Putamen (tissue), 1 donor: Measurements from ENCODE around the gene MAN2A1.
"Not testable (repeated sequence)": the region's sequence is repeated elsewhere in the genome, so short reads cannot be mapped to it uniquely, and the experiment has no call there.

ENCODE experiments used
- DNase-seq: peaks from one replicate; pipeline ENCODE4 v3.0.0-alpha.2; 2016; ENCODE audit warnings: low spot score

MAN2A1 gene

DNA sequence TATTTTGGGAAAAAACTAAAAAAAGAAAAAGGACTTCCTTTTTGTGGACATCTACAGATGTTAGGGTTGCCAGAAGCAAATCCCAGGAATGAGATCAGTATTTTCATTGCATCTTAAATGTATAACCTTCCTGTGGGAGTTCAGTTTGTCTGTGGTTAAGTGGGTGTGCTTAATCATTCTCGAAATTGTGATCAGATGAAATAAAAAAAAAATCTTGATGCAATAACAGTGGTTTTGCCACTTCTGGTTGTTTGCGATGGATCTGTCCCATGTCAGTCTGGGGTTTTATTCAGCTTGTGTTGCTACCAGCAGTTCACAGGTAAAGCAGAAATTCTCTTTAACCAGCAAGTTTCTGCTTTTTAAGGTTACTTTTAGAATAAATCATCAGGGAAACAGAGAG is 179.0 kb downstream of the MAN2A1 start:
- no peak for DNase-seq

DNA sequence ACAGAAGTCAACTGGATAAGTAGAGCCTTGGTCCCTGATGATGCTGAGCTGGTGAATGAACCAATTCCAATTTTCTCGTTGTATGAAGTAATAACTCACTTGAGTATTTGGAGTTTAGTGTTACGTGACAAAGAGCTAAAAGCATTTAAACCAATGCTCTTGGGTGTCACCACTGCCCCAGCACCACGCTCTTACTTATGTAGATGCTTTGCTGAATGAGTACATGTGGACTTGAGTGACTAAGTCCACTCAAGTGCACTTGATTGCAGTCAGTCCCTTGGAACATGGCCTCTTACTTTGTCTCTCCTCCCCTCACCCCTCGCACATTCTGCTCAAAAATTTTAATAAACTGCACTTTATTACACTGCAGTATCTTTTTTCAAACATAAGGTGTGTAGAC is 184.0 kb downstream of the MAN2A1 start:
- no peak for DNase-seq

DNA sequence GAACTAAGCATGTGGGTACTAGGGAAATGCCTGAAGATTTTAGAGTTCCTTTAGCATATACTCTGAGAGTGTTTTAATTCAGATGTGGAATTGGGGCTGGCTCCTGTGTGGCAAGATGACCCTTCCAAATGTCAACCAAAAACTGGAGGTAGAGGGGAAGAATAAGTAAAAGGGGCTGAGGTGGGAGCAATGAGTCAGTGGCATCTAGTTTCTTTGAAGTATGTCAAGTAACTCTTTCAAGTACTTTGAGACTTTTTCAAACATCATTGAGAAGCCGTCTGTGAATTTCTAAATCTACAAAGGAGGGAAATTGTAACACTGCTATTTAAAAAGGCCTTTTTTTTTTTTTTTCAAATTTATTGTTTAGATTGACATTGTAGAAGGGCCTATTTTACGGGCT is 184.4 kb downstream of the MAN2A1 start:
- DNase-seq = no peak

DNA sequence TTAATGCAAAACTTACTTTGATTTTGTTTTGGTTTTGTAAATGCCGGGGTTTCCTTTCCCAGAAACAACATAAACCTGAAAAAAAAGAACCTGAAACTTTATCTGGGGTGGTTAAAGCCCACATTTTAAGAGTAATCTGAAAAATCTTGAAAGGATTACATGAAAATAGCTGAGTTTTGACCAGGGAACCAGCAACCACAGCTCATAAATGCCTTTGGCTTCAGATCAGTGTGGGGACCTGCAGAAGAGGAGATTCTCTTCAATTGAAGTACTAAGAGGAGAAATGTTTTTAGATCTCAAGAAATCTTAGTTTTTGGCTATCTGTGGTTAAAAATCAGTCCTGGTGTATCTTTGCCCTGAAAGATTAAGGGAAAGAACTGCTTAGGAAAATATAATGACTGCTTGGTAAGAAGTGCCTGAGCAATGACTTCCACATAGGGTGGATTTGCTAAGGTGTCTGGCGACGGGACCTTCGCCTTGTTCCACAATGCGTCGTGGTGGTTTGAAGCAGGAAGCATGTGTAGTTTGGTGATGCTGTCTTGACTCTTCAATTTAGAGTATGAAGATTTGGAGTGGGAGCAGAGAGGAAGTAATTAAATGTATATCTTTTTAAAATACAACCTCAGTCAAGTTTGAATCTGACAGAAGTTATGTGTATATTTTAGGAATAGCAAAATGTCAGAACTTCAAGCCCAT is 186.5 kb downstream of the MAN2A1 start:
- no peak for DNase-seq

DNA sequence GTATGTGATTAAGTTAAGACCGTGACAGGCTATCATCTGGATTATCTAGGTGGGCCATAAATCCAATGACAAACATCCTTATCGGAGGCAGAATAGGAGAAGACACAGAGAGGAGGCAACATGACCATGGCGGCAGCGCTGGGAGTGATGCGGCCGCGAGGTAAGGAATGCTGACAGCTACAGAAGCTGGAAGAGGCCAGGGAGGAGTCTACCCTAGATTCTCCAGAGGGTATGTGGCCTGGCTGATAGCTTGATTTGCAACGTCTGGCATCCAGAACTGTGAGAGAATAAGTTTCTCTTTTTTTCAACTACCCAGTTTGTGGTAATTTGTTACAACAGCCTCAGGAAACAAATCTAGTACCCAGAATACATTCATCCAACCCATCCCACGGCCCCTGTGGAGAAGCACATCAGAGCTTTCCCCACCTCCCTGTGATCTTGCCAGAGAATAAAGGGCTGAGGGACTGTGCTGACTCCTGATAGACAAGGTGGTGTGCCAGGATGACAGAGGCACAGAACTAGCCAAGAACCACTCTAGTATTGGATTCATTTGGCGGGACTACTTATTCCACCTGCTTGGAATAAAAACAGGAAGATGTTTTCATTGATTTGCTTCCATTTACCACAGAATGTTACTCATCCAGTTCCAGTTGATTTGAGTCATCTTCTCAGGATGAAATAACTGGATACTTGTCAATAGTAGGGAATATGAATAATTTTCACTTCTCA is 187.4 kb downstream of the MAN2A1 start:
- no peak for DNase-seq

DNA sequence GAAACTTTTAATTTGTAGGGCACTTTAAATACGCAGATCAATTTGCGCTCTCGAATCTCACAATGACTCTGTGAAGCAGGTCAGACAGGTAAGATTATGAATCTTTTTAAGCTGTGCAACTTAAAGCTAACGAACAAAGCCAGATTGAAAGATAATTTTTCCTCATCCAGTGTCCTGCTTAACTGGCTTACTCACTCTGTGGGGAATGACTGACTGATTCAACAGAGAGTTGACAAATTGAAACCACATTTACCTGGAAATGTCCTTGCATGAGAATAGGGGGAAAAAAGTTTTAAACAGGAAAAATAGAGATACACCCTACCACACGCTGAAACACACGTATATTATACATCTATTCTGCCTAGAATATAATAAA is 187.9 kb downstream of the MAN2A1 start:
- no peak for DNase-seq

DNA sequence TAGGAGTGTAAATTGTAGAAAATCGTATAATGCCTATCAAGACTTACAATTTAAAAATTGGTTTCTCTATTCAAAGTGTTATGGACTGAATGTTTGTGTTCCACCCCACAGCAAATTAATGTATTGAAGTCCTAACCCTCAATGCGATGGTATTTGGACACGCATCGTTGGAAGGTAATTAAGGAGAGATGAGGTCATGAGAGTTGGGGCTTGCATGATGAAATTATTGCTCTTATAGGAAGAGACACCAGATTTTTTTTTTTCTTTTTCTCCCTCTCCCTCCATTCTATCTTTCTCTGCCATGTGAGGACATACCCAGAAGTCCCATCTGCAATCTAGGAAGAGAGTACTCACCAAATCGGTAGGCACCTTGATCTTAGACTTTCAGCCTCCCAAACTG is 189.2 kb downstream of the MAN2A1 start:
- no peak for DNase-seq

DNA sequence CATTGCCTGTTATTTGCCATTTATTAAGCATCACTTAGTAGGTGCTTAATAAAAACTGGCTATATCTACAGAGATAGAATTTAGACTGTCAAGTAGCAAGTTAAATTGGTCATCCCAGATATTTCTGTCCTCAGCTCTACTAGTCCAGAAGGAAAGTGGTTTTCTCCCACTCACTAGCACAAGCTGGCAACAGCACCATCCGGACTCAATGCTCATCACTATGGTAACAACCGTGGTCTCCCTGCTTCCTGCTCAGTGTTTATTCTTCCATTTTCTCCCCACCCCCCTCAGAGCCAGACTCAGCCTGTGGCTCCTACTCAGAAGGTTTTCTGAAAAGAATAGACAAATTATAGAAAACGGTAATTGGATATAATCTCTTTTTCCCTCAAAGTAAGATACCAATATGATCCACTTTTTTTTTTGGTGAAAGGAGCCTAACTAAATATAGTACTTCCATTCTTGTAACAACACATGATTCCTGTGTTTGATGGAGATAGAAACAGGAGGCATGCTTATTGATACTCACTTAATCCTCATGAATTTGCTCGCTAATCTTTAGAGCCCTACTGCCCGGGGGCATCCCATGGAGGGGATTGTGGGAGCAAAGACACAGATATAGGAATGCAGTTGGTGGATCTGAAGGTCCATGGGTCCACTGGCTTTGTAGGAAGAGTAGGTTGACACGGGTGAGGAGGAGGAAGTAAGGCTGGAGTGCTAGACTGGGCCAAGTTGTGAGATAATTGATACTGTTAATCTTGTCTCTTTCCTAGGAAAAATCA is 191.4 kb downstream of the MAN2A1 start:
- DNase-seq = no peak

DNA sequence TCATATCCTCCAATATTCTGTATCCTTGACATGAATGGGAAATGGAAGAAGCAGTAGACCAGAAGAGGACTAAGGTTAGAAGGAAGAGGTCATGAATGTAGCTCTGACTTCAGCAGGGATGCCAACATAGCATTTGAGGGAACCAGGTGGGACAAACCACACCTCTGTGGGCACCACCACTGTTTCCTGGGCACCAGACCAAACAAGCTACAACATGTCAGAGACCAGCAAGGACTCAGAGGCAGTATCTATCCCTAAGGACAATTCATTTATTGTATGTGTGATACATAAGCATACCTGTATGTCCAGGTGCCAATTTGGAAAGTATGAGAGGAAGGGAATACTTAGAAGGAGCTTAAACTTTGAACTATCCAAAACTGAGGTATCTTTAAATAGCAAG is 192.8 kb downstream of the MAN2A1 start:
- no peak for DNase-seq

DNA sequence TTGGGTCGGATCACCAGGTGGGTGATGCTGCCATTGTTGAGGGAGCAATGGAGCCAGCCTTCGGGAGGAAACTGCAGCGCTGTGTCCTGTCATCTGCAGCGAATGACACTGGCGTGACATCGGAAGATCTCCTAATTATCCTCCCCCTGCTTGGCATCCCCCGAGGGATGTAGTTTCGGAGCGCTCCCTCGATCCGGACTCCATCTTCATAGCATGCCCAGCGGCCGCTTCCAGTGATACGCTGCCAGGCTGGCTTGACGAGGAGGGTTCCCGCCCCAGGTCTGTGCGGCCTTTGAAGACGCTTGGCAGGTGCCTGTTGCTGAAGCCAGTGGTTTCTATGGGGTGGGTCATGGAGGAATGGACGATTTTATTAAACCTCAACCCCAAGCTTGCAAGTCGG is 194.9 kb downstream of the MAN2A1 start:
- DNase-seq = no peak

DNA sequence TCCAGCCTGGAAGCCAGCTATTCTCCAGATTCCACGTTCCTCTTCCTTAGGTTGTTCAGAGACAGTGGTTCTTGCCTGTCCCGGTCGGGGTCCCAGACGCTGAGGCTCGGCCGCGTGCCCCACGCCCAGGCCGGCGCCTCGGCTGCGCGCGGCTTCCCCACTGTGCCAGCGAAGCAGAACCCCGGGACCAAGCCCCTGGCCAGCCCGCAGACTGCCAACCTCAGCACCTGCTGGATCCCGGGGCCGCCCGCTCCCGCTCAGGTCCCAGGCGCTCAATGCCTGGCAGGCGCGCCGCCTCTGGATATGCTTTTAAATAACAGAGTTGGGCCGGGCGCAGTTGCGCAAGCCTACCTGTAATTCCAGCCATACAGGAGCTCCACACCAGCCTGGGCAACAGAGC is 195.5 kb downstream of the MAN2A1 start:
- no peak for DNase-seq

DNA sequence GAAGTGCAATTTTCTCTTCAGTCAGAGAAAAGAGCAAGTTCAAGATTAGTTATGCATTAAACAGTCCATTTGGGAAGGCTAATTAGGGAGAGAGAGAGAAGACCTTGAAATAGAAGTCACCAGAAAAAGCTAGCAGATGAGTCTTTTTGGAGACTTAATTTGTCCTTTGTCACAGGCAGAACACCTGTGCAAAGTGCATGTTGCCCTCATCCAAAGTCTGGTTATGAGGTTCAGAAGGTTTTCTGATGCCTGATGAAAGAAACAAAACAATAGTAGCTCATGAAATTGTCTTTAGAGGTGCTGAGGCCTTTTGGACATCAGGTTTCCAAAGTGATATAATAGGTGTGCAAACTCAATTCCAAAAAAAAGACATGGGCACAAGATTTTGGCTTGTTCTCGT is 199.3 kb downstream of the MAN2A1 start:
- no peak for DNase-seq

DNA sequence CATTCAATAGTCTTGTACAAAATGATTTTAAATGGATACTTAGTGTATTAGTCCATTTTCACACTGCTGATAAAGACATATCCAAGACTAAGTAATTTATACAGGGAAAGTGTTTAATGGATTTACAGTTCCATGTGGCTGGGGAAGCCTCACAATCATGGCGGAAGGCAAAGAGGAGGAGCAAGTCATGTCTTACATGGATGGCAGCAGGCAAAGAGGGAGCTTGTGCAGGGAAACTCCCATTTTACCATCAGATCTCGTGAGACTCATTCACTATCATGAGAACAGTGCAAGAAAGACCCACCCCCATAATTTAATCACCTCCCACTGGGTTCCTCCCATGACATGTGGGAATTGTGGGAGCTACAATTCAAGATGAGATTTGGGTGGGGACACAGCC is 203.5 kb downstream of the MAN2A1 start:
- not testable (repeated sequence) for DNase-seq

DNA sequence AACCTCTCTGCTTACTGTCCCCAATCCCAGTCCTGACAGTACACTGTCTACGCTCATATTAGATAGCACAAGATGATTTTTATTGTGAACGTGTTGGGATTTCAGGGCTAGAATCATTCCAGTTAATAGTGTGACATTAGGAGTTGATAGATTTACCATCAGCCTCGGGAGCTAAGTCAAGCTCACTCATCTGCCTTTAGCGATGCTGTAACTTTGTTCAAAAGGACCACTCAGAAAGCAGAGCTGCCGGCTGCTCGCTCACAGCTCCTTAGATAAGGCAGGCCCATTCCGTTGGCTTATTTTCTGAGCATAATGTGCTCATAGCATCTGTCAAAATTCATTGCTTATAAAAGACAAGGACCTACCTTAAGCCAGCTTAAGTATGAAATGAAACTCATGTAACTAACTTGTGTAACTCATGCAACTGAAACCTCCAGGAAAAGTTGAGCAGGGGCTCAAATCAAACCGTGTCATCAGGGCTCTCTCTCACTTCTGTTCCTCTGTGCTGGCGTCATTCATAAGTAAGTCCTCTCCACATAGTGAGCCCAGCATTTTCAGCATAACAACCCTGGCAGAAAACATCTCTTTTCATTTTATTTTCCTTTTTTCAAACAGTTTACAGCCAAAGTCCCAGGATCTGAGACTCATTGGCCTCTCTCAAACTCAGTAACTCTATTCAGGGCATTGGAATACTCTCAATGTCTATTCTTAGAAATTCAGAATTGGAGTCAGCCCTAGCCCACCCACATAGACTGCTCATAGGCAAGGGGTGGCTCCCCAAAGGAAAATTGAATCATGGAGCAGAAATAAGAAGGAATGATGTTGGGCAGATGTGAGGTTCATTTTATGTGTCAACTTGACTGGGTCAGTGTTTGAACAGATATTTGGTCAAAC is 208.8 kb downstream of the MAN2A1 start:
- DNase-seq = no peak

DNA sequence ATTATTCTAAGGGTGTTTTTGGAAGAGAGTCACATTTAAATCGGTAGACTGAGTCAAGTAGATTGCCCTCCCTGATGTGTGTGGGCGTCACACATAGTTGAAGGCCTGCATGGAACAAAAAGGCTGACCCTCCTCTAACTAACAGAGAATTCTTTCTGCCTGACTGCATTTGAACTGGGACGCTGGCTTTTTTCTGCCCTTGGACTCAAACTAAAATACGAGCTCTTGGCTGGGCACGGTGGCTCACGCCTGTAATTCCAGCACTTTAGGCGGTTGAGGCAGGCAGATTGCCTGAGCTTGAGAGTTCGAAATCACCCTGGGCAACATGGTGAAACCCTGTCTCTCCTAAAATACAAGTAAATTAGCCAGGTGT is 209.4 kb downstream of the MAN2A1 start:
- no peak for DNase-seq

DNA sequence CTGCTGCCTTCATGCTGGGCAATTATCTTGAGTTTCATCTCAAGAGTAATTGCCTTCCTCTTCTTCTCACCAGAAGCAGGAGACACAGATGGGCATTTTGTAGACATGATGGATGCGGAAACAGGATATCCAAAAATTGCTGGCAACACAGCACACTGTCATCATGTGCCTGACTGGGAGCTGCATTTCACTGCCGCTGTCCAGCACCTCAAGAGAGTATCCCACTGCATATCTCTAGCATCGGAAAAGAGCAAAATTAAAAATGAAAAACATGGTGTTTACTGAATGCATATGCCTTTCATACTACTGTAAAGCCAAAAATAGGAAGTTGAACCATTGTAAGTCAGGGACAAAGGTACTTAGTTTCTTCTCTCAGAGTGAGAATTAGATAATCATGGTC is 210.7 kb downstream of the MAN2A1 start:
- no peak for DNase-seq

DNA sequence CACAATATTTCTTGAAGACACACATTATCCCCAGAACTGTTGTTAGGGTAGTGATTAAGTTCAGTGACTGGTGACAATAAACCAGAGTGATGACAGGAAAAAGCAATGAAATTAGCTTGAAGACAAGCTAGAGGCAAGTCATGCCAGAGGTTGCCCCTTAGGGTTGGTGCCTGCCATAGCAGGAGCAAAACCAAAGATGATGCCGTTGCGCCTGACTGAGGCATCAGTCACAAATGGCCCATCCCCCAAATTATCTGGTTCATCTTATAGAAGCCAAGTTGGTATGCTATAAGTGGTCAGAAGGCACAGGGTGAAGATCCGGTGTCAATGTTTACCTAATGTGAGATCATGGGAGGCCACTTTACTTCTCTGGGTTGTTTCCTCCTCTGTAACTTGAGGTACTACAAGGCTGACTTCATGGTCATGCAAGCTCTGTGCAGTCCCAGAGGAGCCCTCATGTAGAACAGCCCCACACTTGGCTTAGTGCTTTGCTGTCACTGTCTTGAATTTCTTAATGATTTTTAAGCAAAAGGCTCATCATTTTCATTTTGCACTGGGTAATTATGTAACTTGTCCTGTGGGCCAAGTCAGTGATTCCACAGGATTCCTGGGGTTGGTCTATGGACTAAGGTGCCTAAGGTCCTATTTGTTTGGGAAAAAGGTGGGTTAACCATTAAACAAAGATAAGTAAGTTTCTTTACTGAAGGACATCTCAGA is 211.3 kb downstream of the MAN2A1 start:
- no peak for DNase-seq

DNA sequence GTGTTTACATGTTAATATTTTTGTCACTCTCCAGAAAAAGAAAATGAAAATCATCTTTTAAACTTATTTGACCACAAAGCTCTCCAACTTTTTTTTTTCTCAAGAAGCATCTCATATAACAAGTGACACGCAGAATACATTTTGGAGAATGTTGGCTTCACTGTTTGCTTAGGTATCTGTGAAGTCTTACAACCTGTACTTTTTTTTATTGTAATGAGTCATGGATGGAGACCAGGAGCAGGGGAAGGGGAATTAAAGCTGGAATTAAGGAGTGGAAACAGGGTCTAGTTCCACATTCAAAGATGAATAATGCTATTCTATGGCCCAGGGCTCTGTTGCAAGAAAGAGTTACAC is 211.9 kb downstream of the MAN2A1 start:
- DNase-seq = no peak

DNA sequence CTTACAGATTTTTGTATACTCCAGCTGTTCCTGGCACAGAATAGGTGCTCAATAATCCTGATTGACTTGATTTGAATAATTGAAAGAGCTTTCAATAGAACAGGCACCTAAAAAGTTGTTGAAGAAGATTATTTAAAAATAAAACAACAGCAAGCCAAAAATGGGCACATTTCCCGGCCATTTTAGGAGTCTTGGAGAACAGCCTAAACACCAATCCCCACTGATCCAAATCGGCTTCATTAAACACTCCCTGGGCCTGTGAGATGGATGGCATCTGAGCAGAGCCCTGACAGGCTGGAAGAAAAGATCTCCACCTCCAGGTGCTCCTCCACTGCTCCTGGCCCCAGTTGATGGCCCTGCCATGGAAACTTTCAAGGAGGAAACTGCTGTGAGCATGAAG is 213.3 kb downstream of the MAN2A1 start:
- no peak for DNase-seq

DNA sequence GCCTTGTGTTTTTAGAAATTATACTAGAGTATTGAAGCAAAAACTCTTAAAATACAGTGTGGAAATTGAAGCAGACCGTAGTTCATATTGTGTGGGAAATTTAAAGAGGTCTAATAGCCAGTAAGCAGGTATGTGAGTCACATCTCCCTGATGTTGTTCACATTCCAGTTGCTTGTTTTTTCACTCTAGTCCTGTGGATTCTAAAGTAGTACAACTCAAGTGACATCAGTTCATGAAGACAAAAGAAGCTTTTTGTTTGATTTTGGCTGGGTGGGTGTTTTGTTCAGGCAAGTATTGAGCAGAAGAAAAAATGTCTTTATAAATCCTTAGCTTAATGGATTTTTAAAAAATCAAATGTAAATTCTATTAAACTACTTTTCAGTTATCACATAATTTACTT is 216.2 kb downstream of the MAN2A1 start:
- no peak for DNase-seq

DNA sequence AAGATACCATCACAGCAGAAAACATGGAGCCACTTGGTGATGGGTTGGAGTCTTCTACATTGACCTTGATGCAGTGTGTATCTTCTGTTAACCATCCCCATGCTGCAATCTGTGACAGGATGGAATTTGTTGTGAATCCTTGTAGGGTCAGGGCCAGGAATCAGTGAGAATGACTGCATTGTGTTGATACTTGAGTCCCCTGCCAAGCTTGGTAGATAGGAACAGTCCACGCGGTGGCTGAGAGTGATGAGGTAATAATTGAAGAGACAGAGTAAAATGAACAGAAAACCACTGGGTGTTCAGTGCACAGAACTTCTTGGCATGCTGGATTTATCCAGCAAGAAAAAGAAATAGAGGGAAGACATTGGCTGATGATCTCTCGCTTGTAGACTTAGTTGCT is 217.5 kb downstream of the MAN2A1 start:
- no peak for DNase-seq

DNA sequence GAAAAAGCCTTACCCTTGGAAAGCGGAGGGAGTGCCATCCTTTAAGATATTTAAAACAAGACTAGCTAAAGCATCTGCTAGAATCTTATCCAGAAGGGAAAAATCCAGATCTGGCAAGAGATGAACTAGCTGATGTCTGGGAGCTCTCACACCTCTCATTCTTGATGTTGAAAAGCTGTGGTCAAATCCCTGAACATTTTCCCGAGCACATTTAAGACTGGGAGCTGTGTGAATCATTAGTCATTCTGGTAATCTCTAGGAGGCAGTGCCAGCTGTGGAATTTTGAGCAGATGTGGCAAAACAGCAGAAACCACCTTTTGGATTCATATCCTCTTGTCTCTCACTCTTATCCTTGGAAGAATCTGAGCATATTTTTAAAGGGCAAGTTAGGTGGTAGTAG is 218.0 kb downstream of the MAN2A1 start:
- DNase-seq = no peak
